DMS 273 (cell line): ENCODE data around the gene NYNRIN.

Source experiments
- DNase-seq: peaks from one replicate; lab custom pipeline; 2025; ENCODE audit not compliant: unreplicated experiment; lab: John Stamatoyannopoulos, UW

NYNRIN gene

GRCh38 chr14:24414077-24414476 lies 15.3 kb downstream of the NYNRIN start:
- no peak for DNase-seq

- no peak for DNase-seq
These were observed 16.1 kb downstream of the NYNRIN start for GRCh38 chr14:24414732-24415420.

- no peak for DNase-seq
These were observed 16.8 kb downstream of the NYNRIN start for GRCh38 chr14:24415421-24416253.

GRCh38 chr14:24416254-24416931 lies 17.6 kb downstream of the NYNRIN start:
- no peak for DNase-seq

- no peak for DNase-seq
These were observed 18.3 kb downstream of the NYNRIN start for GRCh38 chr14:24416932-24417619.

GRCh38 chr14:24417832-24418491 lies 19.2 kb downstream of the NYNRIN start:
- no peak for DNase-seq

- DNase-seq: no peak
These were observed 19.7 kb downstream of the NYNRIN start for GRCh38 chr14:24418492-24418873.

- DNase-seq: no peak
These were observed 23.5 kb downstream of the NYNRIN start for GRCh38 chr14:24422261-24422660.

- no peak for DNase-seq
These were observed 24.1 kb downstream of the NYNRIN start for GRCh38 chr14:24422694-24423601.

GRCh38 chr14:24425704-24426103 lies 26.9 kb downstream of the NYNRIN start:
- DNase-seq: peak; percentile 51

GRCh38 chr14:24426150-24426911 lies 27.5 kb downstream of the NYNRIN start:
- no peak for DNase-seq

GRCh38 chr14:24426912-24427536 lies 28.2 kb downstream of the NYNRIN start:
- DNase-seq: peak; percentile 58

GRCh38 chr14:24427537-24428508 lies 29.0 kb downstream of the NYNRIN start:
- no peak for DNase-seq

GRCh38 chr14:24428628-24429394 lies 30.0 kb downstream of the NYNRIN start:
- peak; percentile 38 for DNase-seq

- peak; percentile 92 for DNase-seq
These were observed 30.8 kb downstream of the NYNRIN start, which contains the start of the genes CBLN3 and KHNYN for GRCh38 chr14:24429395-24430142. Gene CBLN3 (minus strand): TSS chr14:24429668. CDS start chr14:24429054, 614 bp downstream. Gene KHNYN (plus strand): TSS chr14:24429954. CDS start chr14:24430731, 777 bp downstream.
